B cell (primary cell): ENCODE results near the gene UBR3. TPM values are rescaled to one million over a fixed set of nuclear protein-coding genes. Genes with fewer than 3 reads are reported as not detected.
A peak's percentile ranks its signal among the peaks of the same experiment; 100 is the strongest.
"Not testable (repeated sequence)": the region's sequence is repeated elsewhere in the genome, so short reads cannot be mapped to it uniquely, and the experiment has no call there.

Source experiments
- ATAC-seq: fragments of 200-7000 bp; cut with Tn5 transposase; one replicate; pipeline ENCODE4 v1.10.0; 2021; ENCODE audit warnings: low read depth, mild to moderate bottlenecking, moderate number of reproducible peaks, moderate library complexity
- CTCF ChIA-PET: fragments of 350-600 bp; sonication (Branson Sonifier 250); formaldehyde crosslinking; loops from one replicate; lab custom pipeline; 2021; ENCODE audit warnings: antibody characterized with exemption, inconsistent platforms; lab: Charles Lee
- POLR2A ChIA-PET: fragments of 350-600 bp; sonication (Branson Sonifier 250); formaldehyde crosslinking; loops from one replicate; lab custom pipeline; 2021; ENCODE audit warnings: antibody characterized with exemption; lab: Charles Lee
- DNase-seq: peaks from one replicate; pipeline ENCODE4 v3.0.0; 2013
- H2AFZ ChIP-seq: 2 replicates; pipeline ENCODE4 v1.6.1; 2012; ENCODE audit warnings: mild to moderate bottlenecking, low read depth, low read length; ENCODE audit not compliant: insufficient read depth, poor library complexity, severe bottlenecking
- H3K27ac ChIP-seq, 2 donors: 1 replicate in 1 of 2; 2 replicates in 1 of 2; pipeline ENCODE4 v1.5.1; 2012 to 2013; ENCODE audit warnings: low read length in 2 of 2, mild to moderate bottlenecking in 2 of 2, moderate library complexity in 1 of 2
- H3K27me3 ChIP-seq, 4 experiments: fragments of 200-600 bp in 1 of 4; sonication (generic) in 1 of 4; replicated peaks in 1 of 4; 1 replicate in 2 of 4; 2 replicates in 2 of 4; pipeline versions ENCODE4 v1.6.1 to v1.7.0; 2013 to 2016; ENCODE audit warnings: low read length in 3 of 4, mild to moderate bottlenecking in 2 of 4, mixed read lengths in 1 of 4, moderate library complexity in 1 of 4; ENCODE audit not compliant: insufficient read depth in 4 of 4, control insufficient read depth in 3 of 4; ENCODE audit errors: control extremely low read depth in 1 of 4
- H3K36me3 ChIP-seq, 2 experiments: replicated peaks in 1 of 2; 1 replicate in 1 of 2; 2 replicates in 1 of 2; pipeline versions ENCODE4 v1.6.1 to v1.7.1; 2013; ENCODE audit warnings: low read length in 1 of 2; ENCODE audit not compliant: insufficient read depth in 2 of 2, control insufficient read depth in 1 of 2; ENCODE audit errors: control extremely low read depth in 1 of 2, extremely low read depth in 1 of 2
- H3K4me1 ChIP-seq, 2 donors: fragments of 200-600 bp in 1 of 2; sonication (generic) in 1 of 2; 1 replicate in 1 of 2; 2 replicates in 1 of 2; pipeline versions ENCODE4 v1.5.1 to v1.6.1; 2013 to 2017; ENCODE audit warnings: low read length in 2 of 2; ENCODE audit not compliant: control insufficient read depth in 2 of 2, insufficient read depth in 2 of 2
- H3K4me2 ChIP-seq: replicated peaks from 2 replicates; pipeline ENCODE3; 2012; ENCODE audit warnings: mild to moderate bottlenecking, low read depth, low read length; ENCODE audit not compliant: poor library complexity, severe bottlenecking
- H3K4me3 ChIP-seq, 5 experiments: fragments of 200-600 bp in 1 of 5; sonication (generic) in 1 of 5; 1 replicate in 3 of 5; 2 replicates in 2 of 5; pipeline versions ENCODE4 v1.5.1 to v1.7.0; 2011 to 2016; ENCODE audit warnings: low read length in 4 of 5, mild to moderate bottlenecking in 4 of 5, low read depth in 2 of 5, control low read depth in 1 of 5, moderate library complexity in 1 of 5; ENCODE audit not compliant: insufficient read depth in 1 of 5; ENCODE audit errors: control extremely low read depth in 1 of 5, extremely low read depth in 1 of 5
- H3K79me2 ChIP-seq: fragments of 200-600 bp; sonication (generic); one replicate; pipeline ENCODE4 v1.6.0; 2016; ENCODE audit warnings: low read length; ENCODE audit not compliant: control insufficient read depth, insufficient read depth
- H3K9ac ChIP-seq: fragments of 200-600 bp; sonication (generic); 2 replicates; pipeline ENCODE4 v1.6.1; 2017; ENCODE audit warnings: mild to moderate bottlenecking, low read length, moderate library complexity
- H3K9me3 ChIP-seq, 3 donors: one replicate each; pipeline versions ENCODE4 v1.6.1 to v1.7.1; 2013; ENCODE audit warnings: low read length in 2 of 3; ENCODE audit not compliant: control insufficient read depth in 2 of 3, insufficient read depth in 1 of 3; ENCODE audit errors: control extremely low read depth in 1 of 3
- H4K20me1 ChIP-seq: 2 replicates; pipeline ENCODE4 v1.6.0; 2012; ENCODE audit warnings: mild to moderate bottlenecking, low read length; ENCODE audit not compliant: insufficient read depth, control insufficient read depth, poor library complexity, severe bottlenecking
- H3K27ac Mint-ChIP-seq: one replicate; pipeline ENCODE4 v1.8.0; 2021; ENCODE audit warnings: mixed read lengths
- H3K27me3 Mint-ChIP-seq: one replicate; pipeline ENCODE4 v1.8.0; 2021; ENCODE audit warnings: mixed read lengths
- H3K4me1 Mint-ChIP-seq: one replicate; pipeline ENCODE4 v1.8.0; 2021; ENCODE audit warnings: mixed read lengths
- H3K4me3 Mint-ChIP-seq: one replicate; pipeline ENCODE4 v1.8.0; 2021; ENCODE audit warnings: mixed read lengths
- H3K9me3 Mint-ChIP-seq: one replicate; pipeline ENCODE4 v1.8.0; 2022; ENCODE audit warnings: mixed read lengths; ENCODE audit not compliant: insufficient read depth
- CTCF ChIP-seq: fragments of 200-600 bp; IDR thresholded peaks from one replicate; pipeline ENCODE4 v1.8.0; 2022; ENCODE audit warnings: antibody characterized with exemption, mild to moderate bottlenecking
- EZH2 ChIP-seq: IDR thresholded peaks from 2 replicates; pipeline ENCODE4 v1.6.1; 2012; ENCODE audit warnings: borderline replicate concordance, low read depth, mild to moderate bottlenecking, moderate library complexity, low read length; ENCODE audit not compliant: insufficient read depth, poor library complexity, severe bottlenecking
- WGBS: methylation state at CpG from one replicate; pipeline ENCODE4 v1.1.5; 2013; ENCODE audit warnings: missing lambda C conversion rate; ENCODE audit not compliant: insufficient coverage; 5-methylcytosine and 5-hydroxymethylcytosine counted together
- intact Hi-C: fragments of 100-400 bp; cut with micrococcal nuclease; formaldehyde crosslinking; loops from one replicate; pipeline ENCODE4 v1.10.0; 2022
- polyA plus RNA-seq: library from polyadenylated mRNA; depleted of rRNA; stranded (reverse); fragments of >200 nt; gene quantifications from 2 replicates; pipeline ENCODE4 v1.2.3, GENCODE V29; 2012
- total RNA-seq, 2 donors: library from RNA; stranded (reverse); fragments of 120-200 nt in 1 of 2; gene quantifications; 1 replicate in 1 of 2; 2 replicates in 1 of 2; pipeline versions ENCODE4 v1.2.3 to v1.2.4, GENCODE V29; 2013 to 2022

Gene UBR3
- total and polyA plus RNA-seq, 2 donors (not counting 1 experiment from before 2014, with no cell fraction given) = 5.9 to 58.1 TPM

GRCh38 chr2:169928463-169928864, 101.2 kb downstream of the UBR3 start:
- Histone ChIP-seq H2AFZ (no peak overlapping the region), H3K4me2 (no peak overlapping the region), H3K4me1 (no peaks in the 10 kb centered on the region), H3K27ac (no peak overlapping the region), H3K4me3 (no peak overlapping the region), H3K36me3 (peaks cover 0 to 4% of the 10 kb centered on the region in 2 experiments), H3K27me3 (no peaks in the 10 kb centered on the region), H3K79me2 (no peaks in the 10 kb centered on the region), H3K9me3 (no peaks in the 10 kb centered on the region), H3K9ac (no peak overlapping the region), H4K20me1 (no peaks in the 10 kb centered on the region)
- ChIA-PET POLR2A (no interaction called here), CTCF (interaction anchor here (0.8 to 1.4 kb wide), 8 partner anchors 16 to 400 kb away, joined by 3 to 13 read pairs (median 4); partner anchors contain the start of gene UBR3)
- WGBS = no CpG with 5 or more reads among the region's 1 CpG
- Mint-ChIP-seq H3K27me3 (no peaks in the 10 kb centered on the region), H3K4me3 (no peak overlapping the region), H3K4me1 (no peaks in the 10 kb centered on the region), H3K27ac (no peak overlapping the region), H3K9me3 (no peaks in the 10 kb centered on the region)
- ATAC-seq (peak; percentile 49), DNase-seq (peak; percentile 55)
- no peak for TF ChIP-seq EZH2
- TF ChIP-seq CTCF = peak; percentile 92
- intact Hi-C loops = loop anchor here (1.0 kb wide), 2 partner anchors 104 to 400 kb away; partner anchors contain the start of gene METTL5

GRCh38 chr2:169933124-169933711, 106.0 kb downstream of the UBR3 start:
- Histone ChIP-seq H3K36me3 (peaks cover 3 to 4% of the 10 kb centered on the region in 2 experiments), H3K27me3 (no peaks in the 10 kb centered on the region), H3K79me2 (no peaks in the 10 kb centered on the region), H3K4me2 (no peak overlapping the region), H3K9me3 (no peaks in the 10 kb centered on the region), H4K20me1 (peaks cover 2% of the 10 kb centered on the region), H2AFZ (no peak overlapping the region), H3K9ac (no peak overlapping the region), H3K4me3 (no peak overlapping the region), H3K27ac (no peak overlapping the region), H3K4me1 (no peaks in the 10 kb centered on the region)
- Mint-ChIP-seq H3K27ac (no peak overlapping the region), H3K9me3 (no peaks in the 10 kb centered on the region), H3K4me3 (no peak overlapping the region), H3K27me3 (no peaks in the 10 kb centered on the region), H3K4me1 (no peaks in the 10 kb centered on the region)
- WGBS = no CpG with 5 or more reads among the region's 2 CpGs
- POLR2A ChIA-PET = no interaction called here
- DNase-seq (peak; percentile 19), ATAC-seq (peak; percentile 28)
- CTCF ChIA-PET = no interaction called here
- peak; percentile 75 for TF ChIP-seq CTCF
- TF ChIP-seq EZH2 = no peak
- intact Hi-C loops = loop anchor here (5.0 kb wide), 1 partner anchor 879 kb away; no protein-coding TSS in a partner anchor

DNA sequence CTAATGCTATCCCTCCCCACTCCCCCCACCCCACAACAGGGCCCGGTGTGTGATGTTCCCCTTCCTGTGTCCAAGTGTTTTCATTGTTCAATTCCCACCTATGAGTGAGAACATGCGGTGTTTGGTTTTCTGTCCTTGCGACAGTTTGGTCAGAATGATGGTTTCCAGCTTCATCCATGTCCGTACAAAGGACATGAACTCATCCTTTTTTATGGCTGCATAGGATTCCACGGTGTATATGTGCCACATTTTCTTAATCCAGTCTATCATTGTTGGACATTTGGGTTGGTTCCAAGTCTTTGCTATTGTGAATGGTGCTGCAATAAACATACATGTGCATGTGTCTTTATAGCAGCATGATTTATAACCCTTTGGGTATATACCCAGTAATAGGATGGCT, 109.4 kb downstream of the UBR3 start:
- intact Hi-C loops, H3K27me3 Mint-ChIP-seq, H3K4me1 ChIP-seq: not testable (repeated sequence)

More for the DNA sequence above, 109.4 kb downstream of the UBR3 start:
- H3K4me1 Mint-ChIP-seq, H3K27ac ChIP-seq, H4K20me1 ChIP-seq, CTCF ChIA-PET, H3K4me3 Mint-ChIP-seq, H3K4me3 ChIP-seq, POLR2A ChIA-PET, ATAC-seq, H3K9me3 ChIP-seq, DNase-seq, H2AFZ ChIP-seq, H3K79me2 ChIP-seq, H3K4me2 ChIP-seq, H3K27me3 ChIP-seq, H3K27ac Mint-ChIP-seq, H3K9ac ChIP-seq, H3K9me3 Mint-ChIP-seq: not testable (repeated sequence)
- WGBS = no CpG with 5 or more reads among the region's 5 CpGs
- peaks cover 6 to 10% of the 10 kb centered on the region in 2 experiments for H3K36me3 ChIP-seq
